K562 (cell line): ENCODE results near the gene IPO9.

ENCODE experiments used
- BRD4 ChIP-seq: fragments of 200-600 bp; sonication (generic); IDR thresholded peaks from 2 replicates; pipeline ENCODE4 v1.6.1; 2017; ENCODE audit warnings: inconsistent platforms
- CBX1 ChIP-seq: sonication (generic); IDR thresholded peaks from 2 replicates; pipeline ENCODE4 v1.6.1; 2016; ENCODE audit warnings: antibody characterized with exemption, low read depth, mild to moderate bottlenecking
- CEBPG ChIP-seq, 3 experiments: fragments of 200-800 bp in 1 of 3; sonication (Bioruptor generic) in 1 of 3; sonication (generic) in 1 of 3; formaldehyde crosslinking in 1 of 3; IDR thresholded peaks in 2 of 3; conservative IDR thresholded peaks in 1 of 3; 2 replicates each; pipeline versions ENCODE4 v1.6.1 to v1.8.0; 2016 to 2022; ENCODE audit warnings: missing compliant biosample characterization in 2 of 3, missing genetic modification characterization in 2 of 3, mild to moderate bottlenecking in 1 of 3, missing genetic modification reagents in 1 of 3
- EP300 ChIP-seq: IDR thresholded peaks from 2 replicates; pipeline ENCODE4 v1.6.1; 2012; ENCODE audit warnings: low read length, improper control_type of control experiment
- HDAC2 ChIP-seq: fragments of 450-650 bp; IDR thresholded peaks from 2 replicates; pipeline ENCODE4 v1.6.1; 2016; ENCODE audit warnings: mild to moderate bottlenecking
- NFRKB ChIP-seq: fragments of 450-650 bp; IDR thresholded peaks from 2 replicates; pipeline ENCODE4 v1.6.1; 2016; ENCODE audit warnings: low read depth
- POLR2A ChIP-seq: fragments of 450-650 bp; conservative IDR thresholded peaks from 2 replicates; pipeline ENCODE4 v1.6.1; 2016
- SMC3 ChIP-seq: conservative IDR thresholded peaks from 2 replicates; pipeline ENCODE4 v1.6.1; 2011; ENCODE audit warnings: low read depth, low read length, improper control_type of control experiment; ENCODE audit not compliant: insufficient read depth
- SPI1 ChIP-seq: IDR thresholded peaks from 2 replicates; pipeline ENCODE4 v1.6.1; 2011; ENCODE audit warnings: low read depth, low read length, control low read depth, borderline replicate concordance
- TCF7L2 ChIP-seq: fragments of 150-350 bp; IDR thresholded peaks from 2 replicates; pipeline ENCODE4 v1.6.1; 2016; ENCODE audit warnings: low read depth, mild to moderate bottlenecking, low read length, moderate library complexity
- ZNF121 ChIP-seq: sonication (generic); formaldehyde crosslinking; conservative IDR thresholded peaks from 2 replicates; pipeline ENCODE4 v1.8.0; 2022; ENCODE audit warnings: missing genetic modification reagents
- ZNF445 ChIP-seq: fragments of 250-450 bp; sonication (Bioruptor Pico); IDR thresholded peaks from 2 replicates; pipeline ENCODE4 v1.4.0; 2020; ENCODE audit warnings: low read depth, mild to moderate bottlenecking, moderate library complexity

DNA sequence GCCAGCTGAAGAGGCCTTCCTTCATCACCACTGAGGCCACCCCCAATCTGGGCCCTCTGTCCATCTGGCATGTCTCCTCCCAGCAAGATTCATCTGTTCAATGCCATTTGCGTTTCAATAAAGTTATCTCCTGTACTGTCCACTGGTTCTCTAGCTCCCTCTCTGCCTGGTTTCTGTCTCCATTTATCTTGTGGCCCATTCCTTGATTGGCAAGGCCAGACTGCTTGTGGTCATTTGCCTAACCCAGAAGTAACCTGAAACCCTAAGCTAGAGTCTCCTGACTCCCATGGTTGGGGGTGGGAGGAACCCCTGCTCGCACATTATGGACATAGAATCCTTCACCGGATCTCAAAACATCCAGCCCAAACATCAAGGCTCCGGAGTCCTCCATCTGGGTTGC, 2.1 kb upstream of the IPO9 start:
- TF ChIP-seq ZNF445 (CRISPR knock-in tag) (no peak), POLR2A (no peak), TCF7L2 (no peak), BRD4 (no peak), CBX1 (no peak), SMC3 (no peak), SPI1 (no peak), CEBPG (CRISPR knock-in tag; IDR thresholded peaks at IDR 0.05) (no peak), CEBPG (tag; conservative IDR thresholded peaks at IDR 0.05 in 1 of 2, IDR thresholded peaks at IDR 0.05 in 1 of 2) (no peak), NFRKB (no peak), ZNF121 (CRISPR knock-in tag) (no peak), EP300 (0 out of 2 replicates have a peak, but pooled peaks have one; percentile 20), HDAC2 (no peak)
